Hematopoietic multipotent progenitor cell treated with erythropoietin and hydrocortisone succinate and interleukin-3 and kit ligand, for 6 days (in vitro differentiated cells): ENCODE measurements around the gene F12.
"Not testable (repeated sequence)": the region's sequence is repeated elsewhere in the genome, so short reads cannot be mapped to it uniquely, and the experiment has no call there.

Source experiments
- DNase-seq: peaks from one replicate; pipeline ENCODE4 v3.0.0-alpha.2; 2015

The F12 gene

GRCh38 chr5:177367323-177367848 is 42.0 kb downstream of the F12 start:
- DNase-seq = no peak

DNA sequence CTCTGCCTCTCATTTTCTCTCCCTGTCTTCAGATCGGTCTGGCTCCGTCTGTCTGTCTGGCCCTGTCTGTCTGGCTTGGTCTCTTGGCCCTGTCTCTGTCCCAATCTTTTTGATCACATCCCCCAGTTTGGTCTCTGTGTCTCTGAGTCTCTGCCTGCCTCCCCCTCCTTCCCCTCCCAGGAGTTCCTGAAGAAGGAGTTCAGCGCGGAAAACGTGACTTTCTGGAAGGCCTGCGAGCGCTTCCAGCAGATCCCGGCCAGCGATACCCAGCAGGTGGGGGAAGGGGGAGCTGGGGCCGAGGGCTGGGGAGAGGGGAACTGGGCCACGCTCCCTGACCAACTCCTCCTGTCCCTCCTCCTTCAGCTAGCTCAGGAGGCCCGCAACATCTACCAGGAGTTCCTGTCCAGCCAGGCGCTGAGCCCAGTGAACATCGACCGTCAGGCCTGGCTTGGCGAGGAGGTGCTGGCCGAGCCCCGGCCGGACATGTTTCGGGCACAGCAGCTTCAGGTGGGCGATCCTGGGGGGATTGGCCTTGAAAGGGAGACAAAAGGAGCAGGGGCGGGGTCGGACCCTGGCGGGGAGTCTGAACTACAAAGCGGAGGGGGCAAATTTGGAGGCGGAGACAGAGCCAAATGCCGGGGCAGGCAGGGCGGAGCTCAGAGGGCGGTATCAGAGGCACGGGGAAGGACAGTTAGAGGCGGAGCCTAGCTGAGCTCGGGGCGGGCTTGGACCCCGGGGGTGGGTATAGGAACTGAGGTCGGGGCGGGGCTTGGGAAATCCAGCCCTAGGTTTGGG is 42.6 kb downstream of the F12 start:
- DNase-seq = peak; percentile 81

DNA sequence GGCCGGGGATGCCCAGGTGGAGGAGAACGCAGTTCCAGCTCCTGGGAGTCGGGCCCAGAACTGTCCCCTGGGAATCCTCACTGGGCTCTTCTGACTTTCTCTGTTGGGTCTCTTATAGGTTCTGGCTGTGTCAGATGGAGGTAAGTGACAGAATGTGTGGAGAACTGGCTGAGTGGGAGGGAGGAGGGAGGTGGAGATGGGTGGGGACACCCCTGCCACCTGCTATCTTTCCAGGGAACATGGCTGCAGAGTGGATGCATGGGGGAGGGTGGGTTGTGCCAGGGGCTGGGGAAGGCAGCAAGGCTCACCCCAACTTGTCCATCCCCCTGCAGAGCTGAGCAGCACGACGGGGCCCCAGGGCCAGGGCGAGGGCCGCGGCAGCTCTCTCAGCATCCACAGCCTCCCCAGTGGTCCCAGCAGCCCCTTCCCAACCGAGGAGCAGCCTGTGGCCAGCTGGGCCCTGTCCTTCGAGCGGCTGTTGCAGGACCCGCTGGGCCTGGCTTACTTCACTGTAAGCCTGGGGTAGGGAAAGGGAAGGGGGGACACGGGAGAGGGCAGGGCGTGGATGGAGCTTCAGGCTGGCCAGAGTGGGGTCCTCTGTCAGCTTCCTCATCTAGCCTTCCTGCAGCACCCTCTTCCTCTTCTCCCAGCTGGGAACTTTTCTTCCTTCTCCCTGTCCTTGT is 43.4 kb downstream of the F12 start:
- DNase-seq = no peak

DNA sequence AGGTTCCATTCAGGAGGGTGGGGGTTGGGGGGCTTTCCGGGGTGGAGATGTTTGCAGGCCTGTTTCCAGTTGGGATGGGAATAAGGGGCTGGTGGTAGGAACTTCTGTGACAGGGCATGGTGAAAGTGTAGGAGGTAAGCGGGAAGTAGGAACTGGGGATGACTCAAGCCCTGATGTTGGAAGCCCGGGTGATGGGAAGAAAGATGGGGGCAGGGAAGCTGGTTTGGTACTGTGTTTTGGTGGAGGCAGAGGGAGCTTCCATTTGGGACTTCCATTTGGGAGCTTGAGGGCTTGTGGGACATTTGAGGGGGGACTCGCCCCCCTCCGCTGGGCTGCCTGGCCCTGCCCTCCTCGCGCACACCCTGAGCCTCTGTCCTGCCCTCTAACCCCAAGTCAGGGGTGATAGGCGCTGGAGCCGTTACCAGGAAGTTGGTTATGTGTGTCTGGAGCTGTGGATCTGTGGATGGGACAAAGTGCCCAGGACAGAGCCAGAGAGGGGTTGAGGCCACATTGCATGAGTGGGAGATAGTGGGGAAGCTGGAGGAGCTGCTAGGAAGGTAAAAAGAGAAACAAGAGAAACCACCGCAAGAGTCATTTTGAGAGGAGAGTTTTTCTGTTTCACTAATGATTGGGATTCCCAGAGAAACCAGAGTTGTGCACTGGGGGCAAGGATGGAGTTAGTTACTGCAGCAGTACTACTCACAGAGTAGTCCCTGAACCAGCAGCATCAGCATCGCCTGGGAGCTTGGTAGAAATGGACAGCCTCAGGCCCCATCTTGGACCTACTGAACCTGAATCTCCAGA is 45.0 kb downstream of the F12 start:
- no peak for DNase-seq

GRCh38 chr5:177363565-177363964 is 45.8 kb downstream of the F12 start:
- no peak for DNase-seq

GRCh38 chr5:177362610-177363507 is 46.5 kb downstream of the F12 start:
- peak; percentile 82 for DNase-seq

DNA sequence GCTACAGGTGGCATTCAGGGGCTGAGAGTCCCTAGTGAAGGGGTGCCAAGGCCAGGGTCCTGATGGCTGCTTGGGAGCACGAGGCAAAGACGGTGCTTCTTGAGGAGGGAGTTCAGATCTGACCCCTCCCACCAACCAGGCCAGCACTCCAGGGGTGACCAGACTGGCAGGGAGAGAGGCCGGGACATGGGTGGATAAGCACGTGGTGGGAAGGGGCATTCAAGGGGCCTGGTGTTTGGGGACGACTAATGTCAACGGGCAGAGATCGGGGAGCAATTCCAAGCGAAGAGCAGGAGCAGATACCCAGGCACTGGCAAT is 47.1 kb downstream of the F12 start:
- no peak for DNase-seq

GRCh38 chr5:177361418-177362291 is 47.7 kb downstream of the F12 start:
- peak; percentile 47 for DNase-seq

- not testable (repeated sequence) for DNase-seq
Observed at GRCh38 chr5:177360740-177361139, 48.6 kb downstream of the F12 start.

GRCh38 chr5:177359860-177360259 is 49.5 kb downstream of the F12 start:
- no peak for DNase-seq

- no peak for DNase-seq
Observed at GRCh38 chr5:177359451-177359851, 49.9 kb downstream of the F12 start.

- peak; percentile 63 for DNase-seq
Observed at GRCh38 chr5:177358370-177358819, 51.0 kb downstream of the F12 start.

DNA sequence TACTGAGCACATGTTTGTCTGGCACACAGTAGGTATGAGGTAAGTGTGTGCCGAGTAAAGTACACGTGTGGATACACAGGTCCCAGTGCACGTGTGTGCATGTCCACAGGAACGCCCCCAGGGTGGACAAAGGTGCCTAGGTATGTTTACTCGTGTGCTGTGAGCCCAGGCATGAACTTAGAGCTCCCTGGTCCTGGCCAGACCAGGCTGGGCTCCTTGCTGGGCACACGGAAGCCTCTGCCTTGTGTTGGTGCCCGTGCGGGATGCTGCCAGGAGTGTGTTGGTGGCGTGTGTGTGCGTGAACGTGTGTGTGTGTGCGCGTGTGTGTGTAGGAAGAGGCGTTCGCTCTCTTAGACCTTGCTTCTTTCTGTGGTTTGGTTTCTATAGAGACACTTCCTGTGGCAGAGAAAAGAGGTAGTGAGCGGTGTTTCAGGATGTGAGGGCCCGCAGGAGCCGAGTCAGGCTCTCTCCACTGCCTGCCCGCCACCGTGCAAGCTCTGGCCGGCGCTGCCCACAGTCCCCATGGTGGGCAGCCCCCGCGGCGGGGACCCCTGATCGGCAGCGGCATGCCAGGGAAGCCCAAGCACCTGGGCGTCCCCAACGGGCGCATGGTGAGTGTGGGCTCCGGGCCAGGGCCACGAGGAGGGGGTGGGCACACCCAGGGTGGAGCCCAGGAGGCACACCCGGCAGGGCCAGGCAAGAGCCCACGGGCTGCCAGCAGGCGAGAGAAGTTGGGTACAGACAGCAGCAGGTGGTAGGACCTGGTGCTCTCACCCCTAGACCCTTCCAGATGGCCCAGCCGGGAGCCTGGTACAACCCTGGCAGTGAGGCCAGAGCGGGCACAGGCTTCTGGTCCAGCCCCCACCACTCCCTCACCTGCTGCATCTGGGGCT is 51.7 kb downstream of the F12 start, which contains the start of gene RGS14:
RGS14 (plus strand) TSS at position 466 of the 893 bp plus-strand sequence; CDS start at position 567, 101 bp downstream.
- DNase-seq = peak; percentile 95

DNA sequence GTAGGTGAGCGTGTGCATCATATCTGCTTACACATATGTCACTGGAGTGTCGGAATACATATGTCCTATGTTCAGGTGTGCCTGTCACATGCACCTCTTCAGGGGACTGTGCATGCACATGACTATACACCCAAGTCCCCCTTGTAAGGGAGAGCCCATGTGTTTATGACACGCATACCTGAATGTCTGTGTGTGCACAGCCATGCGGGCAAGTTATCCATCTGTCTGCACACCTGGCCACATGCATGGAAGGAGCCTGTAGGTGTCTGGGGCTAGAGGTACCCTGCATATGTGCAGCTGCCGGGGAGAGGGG is 52.3 kb downstream of the F12 start:
- no peak for DNase-seq

DNA sequence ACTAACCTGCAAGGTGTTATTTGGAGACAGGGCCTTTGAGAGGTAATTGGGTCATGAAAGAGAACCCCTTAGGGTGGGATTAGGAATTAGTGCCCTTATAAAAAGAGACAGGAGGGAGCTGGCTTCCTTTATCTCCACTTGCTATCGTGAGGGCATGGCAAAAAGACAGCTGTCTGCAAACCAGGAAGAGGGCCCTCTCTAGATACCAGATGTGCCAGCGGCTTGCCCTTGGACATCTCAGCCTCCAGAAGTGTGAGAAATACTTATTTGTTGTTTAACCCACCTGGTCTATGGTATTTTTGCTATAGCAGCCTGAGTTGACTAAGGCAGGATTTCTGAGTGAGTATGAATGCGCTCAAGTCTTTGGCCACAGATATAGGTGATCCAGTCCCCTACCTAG is 52.6 kb downstream of the F12 start:
- peak; percentile 75 for DNase-seq

GRCh38 chr5:177355868-177356168 is 53.5 kb downstream of the F12 start:
- peak; percentile 33 for DNase-seq

GRCh38 chr5:177355162-177355867 is 54.0 kb downstream of the F12 start:
- DNase-seq = no peak

DNA sequence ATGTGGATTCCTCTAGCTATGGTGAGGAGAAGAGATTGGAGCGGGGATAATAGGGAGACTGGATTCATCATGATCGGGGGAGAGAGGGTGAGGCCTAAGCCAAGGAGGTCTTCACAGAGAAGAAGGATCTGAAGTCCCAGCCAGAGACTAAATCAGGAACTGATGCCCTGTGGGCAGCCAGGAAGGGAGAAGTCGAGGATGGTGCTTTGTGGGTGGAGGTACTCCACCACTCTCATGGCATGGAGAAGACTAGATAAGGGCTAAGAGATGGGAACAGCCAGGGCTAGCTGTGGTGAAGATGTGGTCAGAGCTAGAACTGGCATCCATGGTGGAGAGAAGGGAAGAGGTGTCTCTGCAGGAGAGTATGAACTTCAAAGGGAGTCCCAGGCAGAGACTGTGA is 54.7 kb downstream of the F12 start:
- peak; percentile 42 for DNase-seq

DNA sequence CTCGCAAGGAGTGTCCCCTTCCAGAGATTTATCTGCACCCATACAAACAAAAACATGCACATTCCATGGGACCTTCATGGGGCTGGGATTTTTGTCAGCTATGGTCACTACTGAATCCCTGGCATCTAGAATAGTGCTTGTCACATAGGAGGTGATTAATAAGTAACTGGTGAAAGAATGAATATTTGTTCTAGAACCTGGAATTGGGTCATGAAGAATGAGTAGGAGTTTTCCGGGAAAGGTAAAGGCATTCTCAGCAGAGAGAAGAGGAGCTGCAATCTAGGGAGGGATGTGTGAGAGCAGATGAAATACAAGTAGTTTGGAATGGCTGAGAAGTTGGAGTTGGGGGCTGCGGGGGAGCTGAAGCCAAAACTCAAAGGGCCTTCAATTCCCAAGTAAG is 55.1 kb downstream of the F12 start:
- no peak for DNase-seq

DNA sequence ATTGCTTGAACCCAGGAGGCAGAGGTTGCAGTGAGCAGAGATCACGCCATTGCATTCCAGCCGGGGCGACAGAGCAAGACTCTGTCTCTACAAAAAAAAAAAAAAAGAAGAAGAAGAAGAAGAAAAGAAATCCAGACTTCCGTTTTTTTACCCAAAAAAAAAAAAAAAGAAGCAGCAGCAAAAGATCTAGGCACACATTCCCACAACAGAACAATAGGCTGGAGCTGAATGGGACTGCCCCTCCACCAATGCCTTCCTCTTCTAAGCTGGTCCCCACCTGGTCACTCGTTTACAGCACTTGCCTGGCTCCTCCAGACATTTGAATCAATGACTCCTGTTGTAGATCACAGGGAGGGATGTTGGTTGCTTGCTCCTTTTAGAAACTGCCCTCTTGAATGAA is 56.3 kb downstream of the F12 start:
- no peak for DNase-seq
